SIG-M5 (cell line): ENCODE data around the gene FAM83B.

Experiments used
- DNase-seq: peaks from one replicate; lab custom pipeline; 2025; lab: John Stamatoyannopoulos, UW

Gene FAM83B

DNA sequence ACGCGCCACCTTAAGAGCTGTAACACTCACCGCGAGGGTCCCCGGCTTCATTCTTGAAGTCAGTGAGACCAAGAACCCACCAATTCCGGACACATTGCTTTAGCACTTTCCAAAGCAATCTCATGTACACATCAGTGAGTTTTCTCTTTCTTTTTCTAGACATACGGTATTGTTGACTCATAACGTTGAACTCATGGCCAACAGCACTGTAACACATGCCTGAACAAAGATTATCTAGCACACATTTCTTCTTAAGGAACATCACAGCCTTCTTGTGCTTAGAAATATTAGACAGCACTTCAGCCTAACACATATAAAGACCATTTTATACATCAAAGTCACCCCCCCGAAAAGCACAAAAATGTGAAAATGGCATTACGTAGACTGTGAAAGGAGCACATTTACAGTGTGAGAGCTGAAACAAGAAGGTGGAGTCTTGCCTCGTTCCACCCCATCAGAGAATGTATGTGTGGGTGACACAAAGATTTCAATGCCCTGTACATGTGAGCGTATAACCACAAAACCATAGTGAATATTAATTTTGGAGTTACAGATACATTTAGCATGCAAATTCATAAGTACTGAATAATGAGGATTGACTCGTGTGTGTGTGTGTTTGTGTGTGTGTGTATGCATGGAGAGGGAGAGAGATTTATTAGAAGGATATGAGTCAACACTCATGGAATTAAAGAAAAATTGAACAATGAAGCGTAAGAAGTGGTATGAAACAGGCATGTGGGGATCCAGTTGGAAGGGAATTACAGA is 134.1 kb downstream of the FAM83B start:
- DNase-seq = no peak

DNA sequence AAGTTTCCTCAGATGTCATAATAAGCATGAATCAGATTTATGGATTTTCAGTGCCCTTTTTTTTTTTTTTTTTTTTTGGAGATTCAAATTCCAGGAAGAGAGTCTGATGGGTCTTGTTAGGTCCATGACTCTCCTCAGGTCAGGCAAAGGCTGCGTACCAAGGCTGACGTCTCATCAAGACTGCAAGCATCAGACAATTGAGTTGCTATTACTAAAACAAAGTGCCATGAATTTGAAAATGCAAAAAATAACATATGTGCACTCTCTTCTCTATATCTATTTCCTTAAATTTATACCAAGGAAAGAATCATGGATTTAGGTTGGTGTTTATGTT is 134.7 kb downstream of the FAM83B start:
- DNase-seq = no peak

DNA sequence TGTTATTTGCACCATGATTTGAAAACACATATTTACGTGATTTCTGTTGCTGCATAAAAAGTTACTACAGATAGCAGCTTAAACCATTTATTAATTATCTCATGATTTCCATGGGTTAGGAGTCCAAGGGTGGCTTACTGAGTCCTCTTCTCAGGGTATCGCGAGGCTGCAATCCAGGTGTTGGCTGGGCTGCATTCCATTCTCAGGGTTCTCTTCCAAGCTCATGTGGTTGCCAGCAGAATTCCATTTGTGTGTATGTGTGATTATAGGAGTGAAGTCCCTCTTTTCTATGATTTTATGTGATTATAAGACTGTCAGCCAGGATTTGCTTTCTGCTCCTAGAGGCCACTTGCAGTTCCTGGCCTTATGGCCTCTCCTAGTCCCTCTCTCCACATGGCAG is 135.1 kb downstream of the FAM83B start:
- DNase-seq = no peak

DNA sequence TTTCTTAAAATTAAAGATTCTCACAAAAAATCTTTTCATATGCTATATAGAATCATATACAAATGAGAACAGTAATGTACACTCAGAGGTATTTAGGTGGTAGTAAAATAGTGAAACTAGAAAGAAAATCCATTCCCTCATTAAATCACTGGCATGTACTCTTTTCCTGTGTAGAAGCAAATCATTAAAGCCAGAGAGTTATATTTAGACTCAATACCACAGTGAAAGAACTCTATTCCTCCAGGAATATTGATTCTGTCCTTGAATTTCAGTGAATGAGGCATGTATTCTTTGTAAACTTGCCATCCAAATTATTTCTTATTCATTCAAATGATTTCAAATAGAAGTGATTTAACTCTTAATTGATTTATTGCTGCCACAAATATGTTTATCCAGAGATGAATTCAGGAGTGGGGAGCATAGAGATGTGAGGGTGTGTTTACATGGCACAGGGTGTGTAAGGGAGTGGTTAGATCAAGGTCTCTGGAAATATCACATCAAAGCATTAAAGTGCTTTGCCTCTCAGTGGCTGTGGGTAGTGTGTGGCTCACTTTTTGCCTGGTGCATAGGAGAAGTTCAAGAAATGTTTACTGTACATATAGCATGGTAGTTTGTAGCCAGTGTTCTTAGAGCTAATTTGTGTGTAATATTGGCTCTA is 141.2 kb downstream of the FAM83B start:
- no peak for DNase-seq

DNA sequence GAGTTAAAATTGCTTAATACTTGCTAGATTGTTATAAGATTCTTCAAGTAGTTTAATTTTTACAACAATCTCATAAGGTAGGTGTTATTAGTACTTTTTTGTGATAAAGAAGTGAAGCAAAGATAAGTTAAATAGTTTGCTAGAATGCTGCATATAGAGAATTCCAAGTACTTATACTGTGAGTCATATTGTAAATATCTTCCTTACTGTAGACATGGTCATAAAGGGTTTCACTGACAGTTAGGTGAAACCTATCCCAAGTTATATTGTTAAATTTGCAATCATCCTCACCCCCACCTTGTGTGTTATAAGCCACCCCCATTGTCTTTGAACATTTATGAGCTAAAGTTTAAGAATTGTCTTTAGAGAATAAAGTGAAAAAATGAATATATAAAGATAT is 142.0 kb downstream of the FAM83B start:
- DNase-seq = no peak

DNA sequence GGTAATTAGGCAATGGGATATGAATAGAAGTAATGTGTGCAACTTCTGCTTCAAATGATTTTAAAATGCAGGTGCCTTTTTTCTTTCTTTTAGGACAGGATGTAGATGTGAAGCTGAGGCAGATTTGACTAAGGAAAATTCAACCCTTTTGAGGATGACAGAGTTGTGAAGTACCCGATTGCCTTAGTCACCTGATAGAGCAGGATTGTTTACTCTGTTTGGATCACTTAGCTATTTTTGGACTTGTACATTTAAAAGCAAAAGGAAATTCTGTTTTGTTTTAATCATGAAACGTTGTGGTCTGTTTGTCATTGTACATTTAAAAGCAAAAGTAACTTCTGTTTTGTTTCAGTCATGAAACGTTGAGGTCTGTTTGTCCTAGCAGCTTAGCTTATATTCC is 143.4 kb downstream of the FAM83B start:
- no peak for DNase-seq
